ENCODE results near the gene H3-3A.

H3-3A gene

GRCh38 chr1:226100436-226101391 is 38.2 kb downstream of the H3-3A start:
- Histone ChIP-seq H3K27me3 (ENCODE audit: insufficient read depth, poor library complexity, severe bottlenecking) (no peaks in the 10 kb centered on the region), H3K4me1 (ENCODE audit: insufficient read depth, poor library complexity, severe bottlenecking) (peaks cover 7% of the 10 kb centered on the region), H3K36me3 (ENCODE audit: low read depth) (no peaks in the 10 kb centered on the region), H3K9me3 (ENCODE audit: severe bottlenecking) (no peaks in the 10 kb centered on the region), H3K4me3 (ENCODE audit: severe bottlenecking) (no peak overlapping the region), H3K27ac (ENCODE audit: poor library complexity, severe bottlenecking) (no peak overlapping the region)
- no peak for TF ChIP-seq CTCF (IDR thresholded peaks at IDR 0.05; ENCODE audit: poor library complexity, severe bottlenecking)
- ATAC-seq (ENCODE audit: low read depth) (no peak), DNase-seq (ENCODE audit: low spot score) (no peak)

- Histone ChIP-seq H3K36me3 (ENCODE audit: low read depth) (no peaks in the 10 kb centered on the region), H3K27me3 (ENCODE audit: insufficient read depth, poor library complexity, severe bottlenecking) (no peaks in the 10 kb centered on the region), H3K27ac (ENCODE audit: poor library complexity, severe bottlenecking) (no peak overlapping the region), H3K4me1 (ENCODE audit: insufficient read depth, poor library complexity, severe bottlenecking) (no peaks in the 10 kb centered on the region), H3K9me3 (ENCODE audit: severe bottlenecking) (no peaks in the 10 kb centered on the region), H3K4me3 (ENCODE audit: severe bottlenecking) (no peak overlapping the region)
- ATAC-seq (ENCODE audit: low read depth), result no peak
- TF ChIP-seq CTCF (IDR thresholded peaks at IDR 0.05; ENCODE audit: poor library complexity, severe bottlenecking), result no peak
- no peak for DNase-seq (ENCODE audit: low spot score)
Observed at GRCh38 chr1:226104671-226105121, 42.2 kb downstream of the H3-3A start.

DNA sequence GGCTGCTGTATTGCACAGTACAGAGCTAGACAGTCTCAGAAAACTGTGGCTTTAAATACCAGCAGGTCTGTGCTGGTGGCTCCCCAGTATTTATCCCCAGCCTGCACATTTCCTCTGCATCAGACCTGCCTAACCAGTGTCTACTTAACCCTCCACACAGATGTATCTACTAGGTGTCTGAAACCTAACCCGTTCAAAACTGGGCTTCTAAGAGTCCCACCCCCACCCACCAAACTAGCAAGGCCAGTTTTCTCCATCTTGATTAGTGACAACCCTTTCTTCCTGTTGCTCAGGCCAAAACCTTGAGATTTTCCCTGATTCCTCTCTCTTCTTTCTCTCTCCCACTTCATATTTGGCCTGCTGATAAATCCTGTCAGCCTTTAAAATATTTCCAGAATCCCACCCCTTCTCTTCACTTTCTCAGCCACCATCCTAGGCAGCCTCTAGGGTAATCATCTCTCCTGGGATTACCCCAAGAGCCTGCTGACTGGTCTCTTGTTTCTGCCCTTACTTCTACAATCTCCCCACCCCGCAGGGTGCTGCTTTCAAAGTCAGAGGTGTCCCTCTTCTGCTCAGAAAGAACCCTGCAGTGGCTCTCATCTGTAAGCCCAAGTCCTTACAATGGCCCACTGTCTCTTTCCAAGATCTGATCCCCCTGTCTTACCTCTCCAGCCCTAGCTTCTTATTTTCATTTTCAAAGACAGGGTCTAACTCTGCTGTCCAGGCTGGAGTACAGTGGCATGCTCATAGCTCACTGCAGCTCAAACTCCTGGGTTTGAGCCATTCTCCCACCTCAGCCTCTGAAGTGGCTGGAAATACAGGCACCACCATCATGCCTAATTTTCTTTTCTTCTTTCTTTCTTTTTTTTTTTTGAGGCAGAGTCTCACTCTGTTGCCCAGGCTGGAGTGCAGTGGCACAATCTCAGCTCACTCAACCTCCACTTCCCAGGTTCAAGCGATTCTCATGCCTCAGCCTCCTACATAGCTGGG is 45.2 kb downstream of the H3-3A start:
- ATAC-seq (ENCODE audit: low read depth) (no peak), DNase-seq (ENCODE audit: low spot score) (no peak)
- H3K27me3 ChIP-seq (ENCODE audit: insufficient read depth, poor library complexity, severe bottlenecking), result no peaks in the 10 kb centered on the region
- no peak overlapping the region for H3K27ac ChIP-seq (ENCODE audit: poor library complexity, severe bottlenecking)
- H3K9me3 ChIP-seq (ENCODE audit: severe bottlenecking), result no peaks in the 10 kb centered on the region
- H3K36me3 ChIP-seq (ENCODE audit: low read depth), result no peaks in the 10 kb centered on the region
- no peak for TF ChIP-seq CTCF (IDR thresholded peaks at IDR 0.05; ENCODE audit: poor library complexity, severe bottlenecking)
- H3K4me3 ChIP-seq (ENCODE audit: severe bottlenecking), result no peak overlapping the region
- H3K4me1 ChIP-seq (ENCODE audit: insufficient read depth, poor library complexity, severe bottlenecking), result no peaks in the 10 kb centered on the region

DNA sequence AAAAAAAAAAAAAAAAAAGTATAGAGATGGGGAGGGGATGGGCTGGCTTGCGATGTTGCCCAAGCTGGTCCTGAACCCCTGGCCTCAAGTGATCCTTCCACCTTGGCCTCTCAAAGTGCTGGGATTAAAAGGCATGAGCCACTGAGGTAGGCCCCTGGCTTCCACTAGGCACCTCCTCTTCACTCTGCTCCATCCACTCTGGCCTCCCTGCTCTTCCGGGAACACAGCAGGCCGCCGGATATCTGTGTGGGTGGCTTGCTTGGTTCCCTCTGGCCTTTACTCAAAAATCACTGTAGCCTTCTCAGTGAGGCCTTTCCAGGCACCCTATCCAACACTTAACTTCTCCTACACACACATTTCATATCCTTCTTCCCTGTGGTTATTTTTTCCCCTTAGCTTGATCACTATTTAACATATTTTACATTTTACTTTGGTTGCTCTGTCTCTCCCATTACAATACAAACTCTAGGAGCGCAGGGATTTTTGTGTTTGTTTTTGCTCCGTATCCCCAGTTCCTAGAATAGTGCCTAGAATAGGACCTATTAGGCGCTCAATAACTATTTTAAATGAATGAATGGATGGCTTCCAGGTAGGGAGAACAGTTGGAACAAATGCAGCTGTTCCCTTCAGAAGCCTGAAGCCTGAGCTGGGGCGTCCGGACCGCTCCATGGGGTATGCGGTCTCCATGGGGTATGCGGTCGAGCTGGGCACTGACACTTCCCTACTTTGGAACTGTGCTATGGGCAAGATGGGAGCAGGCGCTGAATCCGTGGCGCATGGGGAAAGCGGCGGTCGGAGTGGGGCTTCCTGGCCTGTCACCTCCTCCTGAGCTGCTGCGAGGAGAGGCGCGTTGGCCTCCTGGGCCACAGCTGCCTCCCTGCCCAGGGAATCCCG is 46.7 kb downstream of the H3-3A start:
- Histone ChIP-seq H3K36me3 (ENCODE audit: low read depth) (no peaks in the 10 kb centered on the region), H3K9me3 (ENCODE audit: severe bottlenecking) (no peaks in the 10 kb centered on the region), H3K4me3 (ENCODE audit: severe bottlenecking) (peak overlapping the region; percentile 50), H3K27me3 (ENCODE audit: insufficient read depth, poor library complexity, severe bottlenecking) (no peaks in the 10 kb centered on the region), H3K4me1 (ENCODE audit: insufficient read depth, poor library complexity, severe bottlenecking) (no peaks in the 10 kb centered on the region), H3K27ac (ENCODE audit: poor library complexity, severe bottlenecking) (peak overlapping the region; percentile 74)
- ATAC-seq (ENCODE audit: low read depth) (no peak), DNase-seq (ENCODE audit: low spot score) (no peak)
- no peak for TF ChIP-seq CTCF (IDR thresholded peaks at IDR 0.05; ENCODE audit: poor library complexity, severe bottlenecking)

Data from RWPE2 (cell line).